ENCODE measurements around the gene COL6A2.
"Not testable (repeated sequence)": the region's sequence is repeated elsewhere in the genome, so short reads cannot be mapped to it uniquely, and the experiment has no call there.

DNA sequence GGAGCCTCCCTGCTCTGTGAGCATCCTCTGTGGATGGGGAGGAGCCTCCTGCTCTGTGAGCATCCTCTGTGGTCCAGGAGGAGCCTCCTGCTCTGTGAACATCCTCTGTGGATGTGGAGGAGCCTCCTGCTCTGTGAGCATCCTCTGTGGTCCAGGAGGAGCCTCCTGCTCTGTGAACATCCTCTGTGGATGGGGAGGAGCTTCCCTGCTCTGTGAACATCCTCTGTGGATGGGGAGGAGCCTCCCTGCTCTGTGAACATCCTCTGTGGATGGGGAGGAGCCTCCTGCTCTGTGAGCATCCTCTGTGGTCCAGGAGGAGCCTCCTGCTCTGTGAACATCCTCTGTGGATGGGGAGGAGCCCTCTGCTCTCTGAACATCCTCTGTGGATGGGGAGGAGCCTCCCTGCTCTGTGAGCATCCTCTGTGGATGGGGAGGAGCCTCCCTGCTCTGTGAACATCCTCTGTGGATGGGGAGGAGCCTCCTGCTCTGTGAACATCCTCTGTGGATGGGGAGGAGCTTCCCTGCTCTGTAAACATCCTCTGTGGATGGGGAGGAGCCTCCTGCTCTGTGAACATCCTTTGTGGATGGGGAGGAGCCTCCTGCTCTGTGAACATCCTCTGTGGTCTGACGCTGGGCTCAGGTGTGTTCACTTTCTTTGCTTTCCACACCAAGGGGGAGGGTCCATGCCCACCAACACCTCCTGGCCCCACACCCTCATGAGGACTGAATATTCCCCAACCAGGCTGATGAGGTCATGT, 72.7 kb downstream of the COL6A2 start:
- not testable (repeated sequence) for TF ChIP-seq PRPF4 (IDR thresholded peaks at IDR 0.05; ENCODE audit: low read depth, low read length, poor library complexity, severe bottlenecking); ZNF34 (CRISPR knock-in tag; IDR thresholded peaks at IDR 0.05; ENCODE audit: borderline replicate concordance); GTF2F1 (IDR thresholded peaks at IDR 0.05; ENCODE audit: low read length); POGZ (CRISPR knock-in tag; IDR thresholded peaks at IDR 0.05); ATF7 (IDR thresholded peaks at IDR 0.05); ATF7 (CRISPR knock-in tag; IDR thresholded peaks at IDR 0.05); CEBPB (IDR thresholded peaks at IDR 0.05; ENCODE audit: borderline replicate concordance, low read depth, low read length); HHEX (CRISPR knock-in tag; IDR thresholded peaks at IDR 0.05); TOE1 (CRISPR knock-in tag; IDR thresholded peaks at IDR 0.05)
- TF ChIP-seq, protein P1, sequence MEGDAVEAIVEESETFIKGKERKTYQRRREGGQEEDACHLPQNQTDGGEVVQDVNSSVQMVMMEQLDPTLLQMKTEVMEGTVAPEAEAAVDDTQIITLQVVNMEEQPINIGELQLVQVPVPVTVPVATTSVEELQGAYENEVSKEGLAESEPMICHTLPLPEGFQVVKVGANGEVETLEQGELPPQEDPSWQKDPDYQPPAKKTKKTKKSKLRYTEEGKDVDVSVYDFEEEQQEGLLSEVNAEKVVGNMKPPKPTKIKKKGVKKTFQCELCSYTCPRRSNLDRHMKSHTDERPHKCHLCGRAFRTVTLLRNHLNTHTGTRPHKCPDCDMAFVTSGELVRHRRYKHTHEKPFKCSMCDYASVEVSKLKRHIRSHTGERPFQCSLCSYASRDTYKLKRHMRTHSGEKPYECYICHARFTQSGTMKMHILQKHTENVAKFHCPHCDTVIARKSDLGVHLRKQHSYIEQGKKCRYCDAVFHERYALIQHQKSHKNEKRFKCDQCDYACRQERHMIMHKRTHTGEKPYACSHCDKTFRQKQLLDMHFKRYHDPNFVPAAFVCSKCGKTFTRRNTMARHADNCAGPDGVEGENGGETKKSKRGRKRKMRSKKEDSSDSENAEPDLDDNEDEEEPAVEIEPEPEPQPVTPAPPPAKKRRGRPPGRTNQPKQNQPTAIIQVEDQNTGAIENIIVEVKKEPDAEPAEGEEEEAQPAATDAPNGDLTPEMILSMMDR (CRISPR knock-in tag; IDR thresholded peaks at IDR 0.05): not testable (repeated sequence)
- TF ChIP-seq, protein P2, sequence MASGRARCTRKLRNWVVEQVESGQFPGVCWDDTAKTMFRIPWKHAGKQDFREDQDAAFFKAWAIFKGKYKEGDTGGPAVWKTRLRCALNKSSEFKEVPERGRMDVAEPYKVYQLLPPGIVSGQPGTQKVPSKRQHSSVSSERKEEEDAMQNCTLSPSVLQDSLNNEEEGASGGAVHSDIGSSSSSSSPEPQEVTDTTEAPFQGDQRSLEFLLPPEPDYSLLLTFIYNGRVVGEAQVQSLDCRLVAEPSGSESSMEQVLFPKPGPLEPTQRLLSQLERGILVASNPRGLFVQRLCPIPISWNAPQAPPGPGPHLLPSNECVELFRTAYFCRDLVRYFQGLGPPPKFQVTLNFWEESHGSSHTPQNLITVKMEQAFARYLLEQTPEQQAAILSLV (CRISPR knock-in tag; IDR thresholded peaks at IDR 0.05; ENCODE audit: borderline replicate concordance): not testable (repeated sequence)
